Upper lobe of right lung (tissue), 1 donor: ENCODE data around the gene BCL11B. TPM values are rescaled to one million over a fixed set of nuclear protein-coding genes. Genes with fewer than 3 reads are reported as not detected.

Source experiments
- ATAC-seq: fragments of 200-7000 bp; cut with Tn5 transposase; one replicate; pipeline ENCODE4 v1.9.1; 2020; ENCODE audit warnings: mild to moderate bottlenecking, moderate library complexity
- DNase-seq: peaks from one replicate; pipeline ENCODE4 v3.0.0-alpha.2; 2020
- H3K27ac ChIP-seq: fragments of 200-600 bp; one replicate; pipeline ENCODE4 v1.8.0; 2022
- H3K27me3 ChIP-seq: fragments of 200-600 bp; one replicate; pipeline ENCODE4 v1.8.0; 2022; ENCODE audit warnings: mild to moderate bottlenecking
- H3K36me3 ChIP-seq: fragments of 200-600 bp; one replicate; pipeline ENCODE4 v1.8.0; 2022
- H3K4me1 ChIP-seq: fragments of 200-600 bp; one replicate; pipeline ENCODE4 v1.8.0; 2022
- H3K4me3 ChIP-seq: fragments of 200-600 bp; one replicate; pipeline ENCODE4 v1.8.0; 2022; ENCODE audit warnings: mild to moderate bottlenecking
- H3K9me3 ChIP-seq: fragments of 200-600 bp; one replicate; pipeline ENCODE4 v1.8.0; 2022
- intact Hi-C: fragments of 100-400 bp; cut with DNase I; formaldehyde crosslinking; loops from one replicate; pipeline ENCODE4 v1.11.0; 2022
- total RNA-seq: library from RNA; stranded (reverse); fragmentation: NEBNext Ultra II Directional; extraction: Animal tissue kit (Norgen Biotek cat#: 25700); gene quantifications from one replicate; pipeline ENCODE4 v1.2.1, GENCODE V29; 2021
- TF ChIP-seq, protein P1 (sequence below): fragments of 200-600 bp; IDR thresholded peaks from one replicate; pipeline ENCODE4 v1.8.0; 2022; ENCODE audit warnings: antibody characterized with exemption
- donor health status: DM: no; HTN: yes; CAD: no; lungs with severe emphysema.

Gene BCL11B
- total RNA-seq, 1 donor from 2014 or later = 2.4 TPM

DNA sequence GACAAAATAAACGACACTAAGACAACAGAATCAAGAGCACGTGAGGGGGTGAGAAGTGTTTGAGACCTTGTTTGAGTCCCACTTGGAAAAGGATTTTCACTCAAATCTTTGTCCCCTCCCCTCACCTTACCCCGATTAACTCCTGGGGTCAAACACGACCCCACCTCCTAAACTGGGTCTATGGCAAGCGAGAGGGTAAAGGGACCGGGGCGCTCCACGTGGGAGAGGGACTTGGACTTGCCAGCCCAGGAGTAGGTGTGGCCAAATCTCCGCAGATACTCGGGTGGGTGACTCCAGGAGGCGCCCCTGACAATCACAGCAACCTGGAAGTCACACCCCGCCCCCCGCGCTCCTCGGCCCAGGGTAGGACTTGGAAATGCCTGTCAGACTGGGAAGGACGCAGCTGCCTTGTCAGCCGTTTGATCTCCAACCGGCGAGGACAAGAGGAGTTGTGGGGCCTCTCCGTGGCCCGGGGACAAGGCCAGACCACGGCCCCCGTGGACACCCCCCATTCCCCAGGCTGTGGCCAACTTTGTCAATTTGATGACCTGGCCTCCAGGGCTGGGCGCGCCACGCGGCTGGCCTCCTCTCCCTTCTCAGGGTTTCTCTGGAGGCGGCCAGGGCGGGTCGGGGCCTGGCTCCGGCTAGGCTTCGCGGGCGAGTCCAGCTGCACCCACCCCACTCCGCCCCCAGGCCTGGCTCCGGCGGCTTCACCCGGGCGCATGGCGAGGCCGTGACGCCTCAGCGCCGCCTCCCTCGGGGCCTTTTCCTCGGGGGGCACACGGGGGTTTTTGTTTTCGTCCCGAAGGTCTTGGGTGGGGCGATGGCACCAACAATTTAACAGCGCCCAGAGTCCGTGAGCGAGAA is 1.1 kb upstream of the BCL11B start:
- DNase-seq (no peak), ATAC-seq (no peak)
- peaks cover 70% of the 10 kb centered on the region for H3K27me3 ChIP-seq
- TF ChIP-seq, protein P1, sequence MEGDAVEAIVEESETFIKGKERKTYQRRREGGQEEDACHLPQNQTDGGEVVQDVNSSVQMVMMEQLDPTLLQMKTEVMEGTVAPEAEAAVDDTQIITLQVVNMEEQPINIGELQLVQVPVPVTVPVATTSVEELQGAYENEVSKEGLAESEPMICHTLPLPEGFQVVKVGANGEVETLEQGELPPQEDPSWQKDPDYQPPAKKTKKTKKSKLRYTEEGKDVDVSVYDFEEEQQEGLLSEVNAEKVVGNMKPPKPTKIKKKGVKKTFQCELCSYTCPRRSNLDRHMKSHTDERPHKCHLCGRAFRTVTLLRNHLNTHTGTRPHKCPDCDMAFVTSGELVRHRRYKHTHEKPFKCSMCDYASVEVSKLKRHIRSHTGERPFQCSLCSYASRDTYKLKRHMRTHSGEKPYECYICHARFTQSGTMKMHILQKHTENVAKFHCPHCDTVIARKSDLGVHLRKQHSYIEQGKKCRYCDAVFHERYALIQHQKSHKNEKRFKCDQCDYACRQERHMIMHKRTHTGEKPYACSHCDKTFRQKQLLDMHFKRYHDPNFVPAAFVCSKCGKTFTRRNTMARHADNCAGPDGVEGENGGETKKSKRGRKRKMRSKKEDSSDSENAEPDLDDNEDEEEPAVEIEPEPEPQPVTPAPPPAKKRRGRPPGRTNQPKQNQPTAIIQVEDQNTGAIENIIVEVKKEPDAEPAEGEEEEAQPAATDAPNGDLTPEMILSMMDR = no peak
- intact Hi-C loops = no loop called here
- peaks cover 34% of the 10 kb centered on the region for H3K4me1 ChIP-seq
- peak overlapping the region; percentile 45 for H3K4me3 ChIP-seq
- H3K36me3 ChIP-seq = no peaks in the 10 kb centered on the region
- H3K9me3 ChIP-seq = no peaks in the 10 kb centered on the region
- no peak overlapping the region for H3K27ac ChIP-seq

DNA sequence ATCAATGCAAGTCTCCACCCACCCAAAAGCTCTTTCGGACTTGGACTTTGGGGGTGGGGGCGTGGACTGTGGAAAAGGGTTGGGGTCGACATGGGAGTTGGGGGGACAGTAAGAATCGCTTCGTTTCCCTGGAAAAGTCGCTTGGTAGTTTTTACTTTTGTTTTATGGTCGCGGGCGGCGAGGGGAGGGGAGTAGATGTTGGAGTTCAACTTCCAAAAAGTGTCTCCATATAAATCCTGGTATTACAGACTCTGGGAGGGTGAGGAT is 568 bp upstream of the BCL11B start:
- peaks cover 74% of the 10 kb centered on the region for H3K27me3 ChIP-seq
- peak overlapping the region; percentile 45 for H3K4me3 ChIP-seq
- intact Hi-C loops = no loop called here

DNA sequence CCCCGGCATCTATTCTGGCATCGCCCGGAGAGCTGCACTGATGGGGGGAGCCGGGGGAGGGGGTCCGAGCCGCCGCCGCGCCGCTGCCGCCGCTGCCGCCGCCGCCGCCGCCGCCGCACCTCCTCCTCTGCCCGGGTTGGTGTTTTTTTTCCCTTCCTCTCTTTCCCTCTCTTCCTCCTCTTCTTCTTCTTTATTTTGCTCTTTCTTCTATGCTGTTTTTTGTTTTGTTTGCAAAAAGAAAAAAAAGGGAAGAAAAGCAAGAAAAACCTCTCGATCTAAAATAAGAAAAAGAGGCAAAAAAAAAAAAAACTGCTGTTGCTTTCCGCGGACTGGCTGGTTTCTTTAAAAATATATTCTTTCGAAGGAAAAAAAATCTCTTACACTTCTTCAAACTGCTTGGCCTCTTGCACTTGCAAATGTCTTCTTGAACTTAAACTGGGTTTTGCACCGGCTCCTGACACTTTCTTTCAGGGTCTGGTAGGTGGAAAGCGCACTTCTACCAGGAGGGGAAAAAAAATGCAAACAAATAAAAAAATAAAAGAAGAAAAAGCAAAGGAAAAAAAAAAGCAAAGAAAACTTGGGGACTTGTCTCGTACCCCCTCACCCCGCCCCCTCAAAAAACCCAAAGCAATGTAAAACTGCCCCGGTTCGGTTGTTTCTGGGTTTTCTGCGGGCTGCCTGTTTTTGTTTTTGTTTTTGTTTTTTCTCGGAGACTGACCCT is 616 bp downstream of the BCL11B start:
- no peak for DNase-seq
- TF ChIP-seq, protein P1 = no peak
- peak overlapping the region; percentile 11 for H3K27ac ChIP-seq
- H3K27me3 ChIP-seq = peaks cover 75% of the 10 kb centered on the region
- H3K36me3 ChIP-seq = no peaks in the 10 kb centered on the region
- ATAC-seq = no peak
- peak overlapping the region; percentile 45 for H3K4me3 ChIP-seq
- intact Hi-C loops = no loop called here
- no peaks in the 10 kb centered on the region for H3K9me3 ChIP-seq
- peaks cover 34% of the 10 kb centered on the region for H3K4me1 ChIP-seq

More for the DNA sequence above, 568 bp upstream of the BCL11B start:
- Histone ChIP-seq H3K9me3 (no peaks in the 10 kb centered on the region), H3K27ac (no peak overlapping the region), H3K36me3 (no peaks in the 10 kb centered on the region), H3K4me1 (peaks cover 34% of the 10 kb centered on the region)
- TF ChIP-seq, protein P1 = no peak
- ATAC-seq (no peak), DNase-seq (no peak)

DNA sequence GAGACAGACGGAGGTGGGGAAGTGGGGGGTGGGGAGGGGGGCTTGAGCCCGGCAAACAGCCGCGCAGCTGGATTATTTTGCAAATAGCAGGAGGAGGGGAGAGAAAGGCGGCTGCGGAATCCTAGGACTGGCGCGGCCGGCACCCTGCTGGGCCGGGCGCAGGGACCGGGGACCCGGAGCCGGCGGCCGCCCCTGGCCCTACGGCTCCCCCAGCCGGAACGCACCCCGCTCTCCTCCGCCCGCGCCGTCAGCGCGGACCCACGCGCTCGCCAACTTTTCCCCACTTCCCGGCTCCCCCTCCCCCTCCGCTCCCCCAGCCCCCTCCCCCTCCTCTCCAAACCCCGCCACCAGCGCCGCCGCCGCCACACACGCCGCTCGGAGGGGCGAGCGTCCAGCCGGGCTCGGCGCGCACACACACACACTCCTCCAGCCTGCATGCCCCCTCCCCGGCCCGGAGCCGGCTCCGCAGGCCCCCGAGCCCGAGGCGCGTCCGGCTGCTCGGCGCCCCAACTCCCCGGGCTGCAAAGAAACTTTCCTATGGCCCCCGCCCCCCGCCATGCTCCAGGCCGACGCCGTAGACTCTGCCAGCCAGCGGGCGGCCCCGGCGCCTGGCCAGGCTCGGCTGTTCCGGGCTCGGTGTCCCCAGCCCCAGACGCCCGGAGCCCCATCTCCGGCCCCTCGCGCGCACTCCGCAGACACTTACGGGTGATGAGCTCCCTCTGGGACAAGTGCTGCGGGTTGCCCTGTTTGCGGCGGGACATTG is 1.4 kb downstream of the BCL11B start:
- DNase-seq (no peak), ATAC-seq (no peak)
- TF ChIP-seq, protein P1 = no peak
- Histone ChIP-seq H3K9me3 (no peaks in the 10 kb centered on the region), H3K4me1 (peaks cover 34% of the 10 kb centered on the region), H3K27me3 (peaks cover 74% of the 10 kb centered on the region), H3K27ac (peak overlapping the region; percentile 11), H3K4me3 (peak overlapping the region; percentile 45), H3K36me3 (no peaks in the 10 kb centered on the region)
- intact Hi-C loops = no loop called here

DNA sequence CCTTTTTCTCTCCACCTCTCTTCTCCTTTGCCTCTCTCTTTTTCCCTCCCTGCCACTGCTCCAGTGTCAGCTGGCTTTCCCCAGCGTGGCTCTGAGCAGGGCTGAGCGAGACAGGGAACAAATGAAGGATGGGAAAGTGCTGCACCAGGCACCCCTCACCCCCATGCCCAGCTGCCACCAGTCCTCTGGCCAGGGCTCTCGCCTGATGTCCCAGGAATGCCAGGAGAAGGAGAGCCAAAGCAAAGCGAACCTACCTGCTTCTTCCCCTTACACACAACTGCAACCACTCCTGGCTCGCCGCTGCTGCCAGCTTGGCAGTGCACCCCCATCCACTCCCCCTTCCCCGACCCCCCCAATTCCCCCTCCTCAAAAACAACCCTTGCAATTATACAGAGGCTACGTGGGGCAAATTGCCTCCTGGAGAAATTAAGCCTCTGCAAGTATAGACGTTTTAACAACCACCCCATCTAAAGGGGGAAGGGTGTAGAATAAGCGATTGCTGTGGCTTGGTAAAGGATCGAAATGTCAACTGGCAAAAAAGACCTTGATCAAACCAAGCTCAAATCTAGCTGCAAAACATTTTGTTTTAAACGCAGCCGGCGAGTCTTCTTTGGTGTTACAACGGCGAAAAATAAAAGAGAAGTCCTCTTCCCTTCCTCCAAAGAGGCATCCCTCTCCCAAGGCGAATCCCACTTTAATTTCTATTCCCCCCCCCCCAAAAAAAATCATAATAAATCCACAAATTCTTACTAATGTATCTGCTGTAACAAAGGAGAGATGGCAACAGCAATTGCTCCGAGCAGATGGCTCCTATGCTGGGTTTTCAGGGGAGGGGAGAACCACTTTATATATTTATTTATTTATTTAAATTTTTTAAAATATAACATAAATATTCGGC is 2.9 kb downstream of the BCL11B start:
- ATAC-seq = no peak
- H3K4me1 ChIP-seq = peaks cover 28% of the 10 kb centered on the region
- H3K27ac ChIP-seq = no peak overlapping the region
- H3K36me3 ChIP-seq = no peaks in the 10 kb centered on the region
- DNase-seq = no peak
- intact Hi-C loops = no loop called here
- no peaks in the 10 kb centered on the region for H3K9me3 ChIP-seq
- peak overlapping the region; percentile 36 for H3K4me3 ChIP-seq
- H3K27me3 ChIP-seq = peaks cover 80% of the 10 kb centered on the region
- TF ChIP-seq, protein P1 = no peak
